ENCODE data around the gene SYT13.

DNA sequence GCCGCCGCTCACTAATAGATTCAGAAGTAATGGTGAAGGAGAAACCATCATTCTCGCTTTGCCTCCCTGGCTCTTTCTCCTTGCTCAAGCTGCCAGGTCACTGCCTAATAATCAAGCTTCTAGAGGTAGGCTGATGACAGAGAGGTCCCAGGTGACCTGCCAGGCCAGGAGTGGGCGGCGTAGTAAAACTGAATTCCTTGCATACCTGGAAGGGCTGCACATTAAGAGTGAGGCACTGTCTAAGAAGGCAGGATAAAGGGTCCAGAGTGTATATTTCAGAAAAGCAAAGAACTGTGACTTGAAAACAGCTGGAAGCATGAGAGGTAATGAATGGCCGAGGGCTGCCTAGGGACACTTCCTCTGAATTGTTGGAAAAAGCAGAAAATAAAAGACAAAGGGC is 4.1 kb downstream of the SYT13 start:
- TF ChIP-seq, protein P1, sequence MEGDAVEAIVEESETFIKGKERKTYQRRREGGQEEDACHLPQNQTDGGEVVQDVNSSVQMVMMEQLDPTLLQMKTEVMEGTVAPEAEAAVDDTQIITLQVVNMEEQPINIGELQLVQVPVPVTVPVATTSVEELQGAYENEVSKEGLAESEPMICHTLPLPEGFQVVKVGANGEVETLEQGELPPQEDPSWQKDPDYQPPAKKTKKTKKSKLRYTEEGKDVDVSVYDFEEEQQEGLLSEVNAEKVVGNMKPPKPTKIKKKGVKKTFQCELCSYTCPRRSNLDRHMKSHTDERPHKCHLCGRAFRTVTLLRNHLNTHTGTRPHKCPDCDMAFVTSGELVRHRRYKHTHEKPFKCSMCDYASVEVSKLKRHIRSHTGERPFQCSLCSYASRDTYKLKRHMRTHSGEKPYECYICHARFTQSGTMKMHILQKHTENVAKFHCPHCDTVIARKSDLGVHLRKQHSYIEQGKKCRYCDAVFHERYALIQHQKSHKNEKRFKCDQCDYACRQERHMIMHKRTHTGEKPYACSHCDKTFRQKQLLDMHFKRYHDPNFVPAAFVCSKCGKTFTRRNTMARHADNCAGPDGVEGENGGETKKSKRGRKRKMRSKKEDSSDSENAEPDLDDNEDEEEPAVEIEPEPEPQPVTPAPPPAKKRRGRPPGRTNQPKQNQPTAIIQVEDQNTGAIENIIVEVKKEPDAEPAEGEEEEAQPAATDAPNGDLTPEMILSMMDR (IDR thresholded peaks at IDR 0.05) = no peak
- TF ChIP-seq POLR2A (IDR thresholded peaks at IDR 0.05) = no peak
